ENCODE measurements around the gene TMEM229B. TPM values are rescaled to one million over a fixed set of nuclear protein-coding genes. Genes with fewer than 3 reads are reported as not detected.

Gene TMEM229B
- total RNA-seq, 1 experiment from 2014 or later: 0.71 TPM

DNA sequence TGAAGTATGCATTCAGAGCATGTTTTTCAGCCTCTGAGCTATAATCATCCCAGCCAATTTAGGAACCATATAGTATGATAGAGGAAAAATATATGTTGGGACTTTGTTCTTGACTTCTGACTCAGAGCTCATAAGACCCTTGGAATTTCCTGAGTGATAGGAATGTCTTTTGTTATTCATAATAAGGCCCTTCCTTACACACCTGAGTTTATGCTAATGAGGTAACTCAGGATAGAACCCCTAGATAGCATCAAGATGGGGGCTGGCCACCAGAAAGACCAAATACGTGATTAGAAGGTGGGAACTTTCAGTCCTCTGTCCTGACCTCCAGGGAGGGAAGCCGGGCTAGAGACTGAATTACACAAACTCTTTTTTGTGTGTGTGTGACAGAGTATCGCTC lies 44.1 kb downstream of the TMEM229B start:
- Histone ChIP-seq H3K9me3 (ENCODE audit: control insufficient read depth in 1 of 2, insufficient read depth in 1 of 2, low read depth in 1 of 2, low read length in 2 of 2) (no peaks in the 10 kb centered on the region), H3K9ac (ENCODE audit: low read length) (no peak overlapping the region), H2AFZ (ENCODE audit: low read depth, low read length, poor library complexity, severe bottlenecking) (no peak overlapping the region), H3K79me2 (ENCODE audit: insufficient read depth, low read length) (no peaks in the 10 kb centered on the region), H3K36me3 (ENCODE audit: control insufficient read depth in 1 of 2, insufficient read depth in 2 of 2, low read length in 2 of 2) (no peaks in the 10 kb centered on the region), H3K4me3 (replicated peaks in 1 of 2; ENCODE audit: low read depth in 1 of 2, low read length in 2 of 2) (no peak overlapping the region), H3K27me3 (ENCODE audit: insufficient read depth, low read length) (no peaks in the 10 kb centered on the region), H3K4me1 (ENCODE audit: control insufficient read depth in 1 of 2, insufficient read depth in 2 of 2, low read length in 2 of 2) (peaks cover 0 to 11% of the 10 kb centered on the region in 2 experiments; a peak in 1 of 4 replicates), H3K4me2 (ENCODE audit: low read length) (peak overlapping the region; percentile 18; the same call in 1 of the 2 replicates), H3K9me2 (ENCODE audit: insufficient read depth) (no peaks in the 10 kb centered on the region), H3K27ac (ENCODE audit: low read depth, low read length) (no peak overlapping the region), H4K20me1 (ENCODE audit: insufficient read depth) (no peaks in the 10 kb centered on the region)
- ChIA-PET POLR2A (no interaction called here), CTCF (interaction anchor here (1.1 kb wide), 1 partner anchor 82 kb away, joined by 4 read pairs; no protein-coding TSS in a partner anchor), RAD21 (ENCODE audit: low non-redundant PET in 1 of 2, low total read pairs in 2 of 2, uncharacterized antibody in 2 of 2, unreplicated experiment in 2 of 2) (interaction anchor here in 1 of 2 experiments (1.7 kb wide), 1 partner anchor 17 kb away, joined by 4 read pairs; no protein-coding TSS in a partner anchor)
- DNase-seq (ENCODE audit: low read depth, low spot score) (no peak), ATAC-seq (no peak)
- no TSS peak for BruUV-seq (replicated peaks)
- intact Hi-C loops (cut with micrococcal nuclease): no loop called here
- TF ChIP-seq RAD21 (IDR thresholded peaks at IDR 0.05; ENCODE audit: low read depth) (no peak), CBX3 (IDR thresholded peaks at IDR 0.05; ENCODE audit: low read depth) (no peak), ELF1 (IDR thresholded peaks at IDR 0.05; ENCODE audit: borderline replicate concordance, low read depth) (no peak), JUND (IDR thresholded peaks at IDR 0.05) (no peak), EZH2 (IDR thresholded peaks at IDR 0.05) (no peak)
- TF ChIP-seq, protein P1, sequence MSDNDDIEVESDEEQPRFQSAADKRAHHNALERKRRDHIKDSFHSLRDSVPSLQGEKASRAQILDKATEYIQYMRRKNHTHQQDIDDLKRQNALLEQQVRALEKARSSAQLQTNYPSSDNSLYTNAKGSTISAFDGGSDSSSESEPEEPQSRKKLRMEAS (IDR thresholded peaks at IDR 0.05): no peak

DNA sequence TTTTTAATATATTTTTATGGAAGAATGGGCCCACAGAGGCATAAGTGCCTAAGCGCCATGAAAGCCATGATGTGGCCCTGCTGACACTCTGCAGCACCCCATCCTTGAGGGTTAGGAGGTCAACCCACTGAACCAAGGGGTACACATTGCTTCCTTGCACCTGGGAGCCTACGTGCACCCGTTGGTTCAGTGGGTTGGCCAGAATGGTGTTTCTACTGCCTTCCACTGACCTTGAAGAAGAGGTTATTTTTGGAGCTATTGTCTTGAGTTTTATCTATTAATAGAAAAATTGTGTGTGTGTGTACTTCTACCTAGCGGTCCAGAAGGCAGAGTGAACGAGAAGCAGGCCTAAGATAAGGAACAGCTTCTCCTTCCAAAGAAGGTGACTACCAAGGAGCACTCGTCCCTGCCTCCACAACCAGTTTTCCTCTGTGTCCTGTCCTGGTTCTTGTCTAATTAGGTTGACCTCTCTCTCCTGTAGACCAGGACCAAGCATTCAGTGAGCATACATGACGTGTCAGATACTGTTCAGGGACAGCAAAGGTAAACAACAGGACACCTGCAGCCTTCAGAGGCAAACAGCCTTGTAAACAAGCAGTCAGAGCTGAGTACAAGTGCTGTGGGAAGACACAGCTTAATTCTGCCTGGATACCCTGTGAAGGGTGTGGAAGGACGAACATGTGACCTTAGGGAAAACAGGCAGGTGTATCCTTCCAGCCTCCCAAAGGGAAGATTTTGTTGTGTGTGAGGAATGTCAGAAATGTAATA lies 46.2 kb downstream of the TMEM229B start:
- no peaks in the 10 kb centered on the region for H4K20me1 ChIP-seq (ENCODE audit: insufficient read depth)
- POLR2A ChIA-PET: no interaction called here
- H3K27ac ChIP-seq (ENCODE audit: low read depth, low read length): no peak overlapping the region
- CTCF ChIA-PET: interaction anchor here (1.1 kb wide), 1 partner anchor 17 kb away, joined by 3 read pairs; no protein-coding TSS in a partner anchor
- no peak for ATAC-seq
- no peaks in the 10 kb centered on the region for H3K9me3 ChIP-seq (ENCODE audit: control insufficient read depth in 1 of 2, insufficient read depth in 1 of 2, low read depth in 1 of 2, low read length in 2 of 2)
- no peak for DNase-seq (ENCODE audit: low read depth, low spot score)
- 0 out of 2 replicates have a peak, but pooled peaks cover 5% of the 10 kb centered on the region for H3K27me3 ChIP-seq (ENCODE audit: insufficient read depth, low read length)
- H3K36me3 ChIP-seq (ENCODE audit: control insufficient read depth in 1 of 2, insufficient read depth in 2 of 2, low read length in 2 of 2): no peaks in the 10 kb centered on the region
- no peak overlapping the region for H3K4me3 ChIP-seq (replicated peaks in 1 of 2; ENCODE audit: low read depth in 1 of 2, low read length in 2 of 2)
- RAD21 ChIA-PET (ENCODE audit: low non-redundant PET in 1 of 2, low total read pairs in 2 of 2, uncharacterized antibody in 2 of 2, unreplicated experiment in 2 of 2): interaction anchor here in 1 of 2 experiments (1.7 kb wide), 1 partner anchor 15 kb away, joined by 4 read pairs; no protein-coding TSS in a partner anchor
- no TSS peak for BruUV-seq (replicated peaks)
- no peak overlapping the region for H3K4me2 ChIP-seq (ENCODE audit: low read length)
- H2AFZ ChIP-seq (ENCODE audit: low read depth, low read length, poor library complexity, severe bottlenecking): no peak overlapping the region
- intact Hi-C loops (cut with micrococcal nuclease): no loop called here
- H3K79me2 ChIP-seq (ENCODE audit: insufficient read depth, low read length): no peaks in the 10 kb centered on the region
- peaks cover 0 to 11% of the 10 kb centered on the region in 2 experiments; a peak in 1 of 4 replicates for H3K4me1 ChIP-seq (ENCODE audit: control insufficient read depth in 1 of 2, insufficient read depth in 2 of 2, low read length in 2 of 2)
- H3K9me2 ChIP-seq (ENCODE audit: insufficient read depth): no peaks in the 10 kb centered on the region
- H3K9ac ChIP-seq (ENCODE audit: low read length): no peak overlapping the region
- TF ChIP-seq, protein P2, sequence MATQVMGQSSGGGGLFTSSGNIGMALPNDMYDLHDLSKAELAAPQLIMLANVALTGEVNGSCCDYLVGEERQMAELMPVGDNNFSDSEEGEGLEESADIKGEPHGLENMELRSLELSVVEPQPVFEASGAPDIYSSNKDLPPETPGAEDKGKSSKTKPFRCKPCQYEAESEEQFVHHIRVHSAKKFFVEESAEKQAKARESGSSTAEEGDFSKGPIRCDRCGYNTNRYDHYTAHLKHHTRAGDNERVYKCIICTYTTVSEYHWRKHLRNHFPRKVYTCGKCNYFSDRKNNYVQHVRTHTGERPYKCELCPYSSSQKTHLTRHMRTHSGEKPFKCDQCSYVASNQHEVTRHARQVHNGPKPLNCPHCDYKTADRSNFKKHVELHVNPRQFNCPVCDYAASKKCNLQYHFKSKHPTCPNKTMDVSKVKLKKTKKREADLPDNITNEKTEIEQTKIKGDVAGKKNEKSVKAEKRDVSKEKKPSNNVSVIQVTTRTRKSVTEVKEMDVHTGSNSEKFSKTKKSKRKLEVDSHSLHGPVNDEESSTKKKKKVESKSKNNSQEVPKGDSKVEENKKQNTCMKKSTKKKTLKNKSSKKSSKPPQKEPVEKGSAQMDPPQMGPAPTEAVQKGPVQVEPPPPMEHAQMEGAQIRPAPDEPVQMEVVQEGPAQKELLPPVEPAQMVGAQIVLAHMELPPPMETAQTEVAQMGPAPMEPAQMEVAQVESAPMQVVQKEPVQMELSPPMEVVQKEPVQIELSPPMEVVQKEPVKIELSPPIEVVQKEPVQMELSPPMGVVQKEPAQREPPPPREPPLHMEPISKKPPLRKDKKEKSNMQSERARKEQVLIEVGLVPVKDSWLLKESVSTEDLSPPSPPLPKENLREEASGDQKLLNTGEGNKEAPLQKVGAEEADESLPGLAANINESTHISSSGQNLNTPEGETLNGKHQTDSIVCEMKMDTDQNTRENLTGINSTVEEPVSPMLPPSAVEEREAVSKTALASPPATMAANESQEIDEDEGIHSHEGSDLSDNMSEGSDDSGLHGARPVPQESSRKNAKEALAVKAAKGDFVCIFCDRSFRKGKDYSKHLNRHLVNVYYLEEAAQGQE (IDR thresholded peaks at IDR 0.05; ENCODE audit: low read depth): no peak
- TF ChIP-seq CBX3 (IDR thresholded peaks at IDR 0.05; ENCODE audit: low read depth) (no peak), JUND (IDR thresholded peaks at IDR 0.05) (no peak), ELF1 (IDR thresholded peaks at IDR 0.05; ENCODE audit: borderline replicate concordance, low read depth) (no peak), SRF (IDR thresholded peaks at IDR 0.05; ENCODE audit: low read depth) (no peak)
- TF ChIP-seq, protein P3, sequence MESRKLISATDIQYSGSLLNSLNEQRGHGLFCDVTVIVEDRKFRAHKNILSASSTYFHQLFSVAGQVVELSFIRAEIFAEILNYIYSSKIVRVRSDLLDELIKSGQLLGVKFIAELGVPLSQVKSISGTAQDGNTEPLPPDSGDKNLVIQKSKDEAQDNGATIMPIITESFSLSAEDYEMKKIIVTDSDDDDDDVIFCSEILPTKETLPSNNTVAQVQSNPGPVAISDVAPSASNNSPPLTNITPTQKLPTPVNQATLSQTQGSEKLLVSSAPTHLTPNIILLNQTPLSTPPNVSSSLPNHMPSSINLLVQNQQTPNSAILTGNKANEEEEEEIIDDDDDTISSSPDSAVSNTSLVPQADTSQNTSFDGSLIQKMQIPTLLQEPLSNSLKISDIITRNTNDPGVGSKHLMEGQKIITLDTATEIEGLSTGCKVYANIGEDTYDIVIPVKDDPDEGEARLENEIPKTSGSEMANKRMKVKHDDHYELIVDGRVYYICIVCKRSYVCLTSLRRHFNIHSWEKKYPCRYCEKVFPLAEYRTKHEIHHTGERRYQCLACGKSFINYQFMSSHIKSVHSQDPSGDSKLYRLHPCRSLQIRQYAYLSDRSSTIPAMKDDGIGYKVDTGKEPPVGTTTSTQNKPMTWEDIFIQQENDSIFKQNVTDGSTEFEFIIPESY (IDR thresholded peaks at IDR 0.05; ENCODE audit: extremely low read depth, insufficient replicate concordance, low read length): no peak

All from HCT116 (cell line).